HG03432 (cell line): ENCODE measurements around the gene ENPP6.
"Not testable (repeated sequence)": the region's sequence is repeated elsewhere in the genome, so short reads cannot be mapped to it uniquely, and the experiment has no call there.

ENCODE experiments used
- ATAC-seq: cut with Tn5 transposase; IDR thresholded peaks from one replicate; pipeline ENCODE4 v1.9.1; 2021; ENCODE audit warnings: mild to moderate bottlenecking, moderate library complexity; ENCODE audit not compliant: unreplicated experiment

ENPP6 gene

DNA sequence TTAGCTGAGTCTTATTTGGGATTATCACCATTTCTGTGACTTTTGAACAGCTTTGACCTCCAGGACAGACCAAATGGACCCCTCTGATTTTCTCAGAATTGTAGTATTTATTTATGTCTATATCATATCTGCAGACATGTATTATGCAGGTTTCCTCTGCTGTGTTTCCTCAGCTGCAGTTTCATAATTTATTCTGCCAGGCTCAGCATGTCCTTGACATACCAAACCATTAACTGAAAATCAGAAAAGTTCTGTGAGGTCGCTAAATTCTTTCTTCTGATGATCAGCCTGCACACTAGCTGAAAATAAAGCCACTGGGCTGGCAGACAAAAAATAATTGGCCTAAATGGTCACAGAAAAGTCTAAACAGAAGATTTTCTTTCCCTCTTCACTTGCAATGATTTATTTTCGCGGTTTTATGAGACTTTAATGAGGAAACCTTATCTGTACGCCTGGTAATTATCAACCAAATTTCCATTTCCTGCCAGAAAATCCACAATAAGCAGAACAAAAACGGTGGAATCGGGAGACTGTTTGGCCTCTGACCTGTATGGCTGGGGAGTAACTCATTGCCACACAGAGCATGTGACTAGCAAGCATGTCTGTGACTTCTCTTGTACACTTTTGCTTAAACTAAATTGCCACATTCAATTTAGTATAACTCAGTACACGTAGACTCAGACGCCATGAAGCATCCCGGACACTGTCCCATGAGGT is 150.9 kb downstream of the ENPP6 start:
- ATAC-seq, result no peak

GRCh38 chr4:184064877-184065276 is 152.8 kb downstream of the ENPP6 start:
- ATAC-seq, result no peak

- no peak for ATAC-seq
Measured at GRCh38 chr4:184062769-184063168, 154.9 kb downstream of the ENPP6 start.

DNA sequence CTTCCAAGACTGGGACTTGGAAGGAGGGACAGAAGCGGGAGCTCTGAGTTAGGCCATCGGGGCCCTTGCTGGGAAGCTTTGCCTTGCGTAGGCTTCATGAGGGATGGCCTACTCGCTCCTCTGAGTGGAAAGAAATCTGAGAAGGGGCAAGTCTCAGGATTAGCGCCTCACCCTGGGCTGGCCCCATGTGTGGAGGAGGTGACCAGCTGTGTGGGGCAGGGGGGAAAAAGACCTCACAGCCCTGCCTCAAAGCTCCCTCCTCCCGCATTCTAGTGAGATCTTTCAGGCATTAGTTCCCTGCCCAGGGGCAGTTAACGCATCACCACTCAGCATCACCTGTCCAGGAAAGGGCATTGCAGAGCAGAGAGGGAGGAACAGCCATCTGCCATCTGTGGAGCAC is 156.1 kb downstream of the ENPP6 start:
- ATAC-seq, result no peak

GRCh38 chr4:184059099-184059498 is 158.6 kb downstream of the ENPP6 start:
- no peak for ATAC-seq

- no peak for ATAC-seq
Measured at GRCh38 chr4:184058026-184058425, 159.6 kb downstream of the ENPP6 start.

DNA sequence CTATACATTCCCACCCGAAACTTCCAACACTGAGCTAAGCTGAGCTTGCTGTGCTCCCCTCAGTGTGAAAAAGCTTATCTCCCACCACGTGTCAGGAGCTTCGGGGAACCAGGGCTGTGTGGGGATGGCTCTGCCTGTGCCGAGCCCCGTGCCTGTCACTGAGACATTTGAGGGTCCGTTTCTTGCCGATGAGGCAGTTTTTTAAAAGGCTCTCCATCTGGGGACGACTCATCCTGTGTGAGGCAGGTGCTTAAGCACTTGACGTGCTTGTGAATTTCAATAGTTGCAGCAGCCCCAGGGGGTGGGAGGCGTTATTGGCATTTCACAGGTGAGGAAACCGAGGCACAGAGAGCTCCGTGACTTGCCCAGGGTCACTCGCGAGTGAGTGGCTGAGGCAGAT is 160.8 kb downstream of the ENPP6 start:
- ATAC-seq, result no peak

DNA sequence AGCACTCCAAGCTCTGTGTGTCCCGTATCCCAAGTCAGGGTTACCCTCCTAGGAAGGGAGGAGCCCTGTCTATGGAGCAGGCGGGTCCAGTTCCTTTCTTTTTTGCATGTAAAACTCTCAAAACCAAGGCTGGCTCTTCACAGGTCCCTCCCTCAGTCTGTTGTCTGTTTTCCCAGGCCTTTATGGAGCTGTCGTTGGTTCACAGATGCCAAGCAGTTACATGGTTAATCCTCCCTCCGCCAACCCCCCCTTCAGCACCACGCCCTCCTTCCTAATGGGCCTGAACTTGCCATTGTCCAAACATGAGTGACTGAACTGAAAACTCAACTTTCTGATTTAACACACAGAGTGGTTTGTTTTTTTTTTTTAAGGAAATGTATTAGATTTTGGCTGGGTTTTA is 164.2 kb downstream of the ENPP6 start:
- ATAC-seq, result no peak

DNA sequence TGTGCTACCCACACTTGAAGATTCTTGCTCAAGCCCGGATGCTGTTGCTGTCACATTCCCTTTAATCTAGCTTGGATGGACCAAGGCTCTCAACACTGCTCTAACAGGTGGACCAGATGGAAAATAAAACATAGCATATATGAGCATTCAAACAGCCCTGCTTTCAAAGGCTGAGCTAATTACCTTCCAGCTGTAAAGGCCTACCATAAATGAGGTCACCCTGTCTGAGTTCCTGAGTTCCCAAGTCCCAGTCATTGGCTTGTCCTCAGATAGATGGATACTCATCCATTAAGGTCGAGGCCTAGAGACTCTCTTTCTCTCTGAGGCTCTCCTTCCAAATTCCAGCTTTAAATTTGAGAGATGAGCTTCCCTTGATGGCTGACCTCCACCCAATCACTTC is 165.1 kb downstream of the ENPP6 start:
- ATAC-seq, result no peak

DNA sequence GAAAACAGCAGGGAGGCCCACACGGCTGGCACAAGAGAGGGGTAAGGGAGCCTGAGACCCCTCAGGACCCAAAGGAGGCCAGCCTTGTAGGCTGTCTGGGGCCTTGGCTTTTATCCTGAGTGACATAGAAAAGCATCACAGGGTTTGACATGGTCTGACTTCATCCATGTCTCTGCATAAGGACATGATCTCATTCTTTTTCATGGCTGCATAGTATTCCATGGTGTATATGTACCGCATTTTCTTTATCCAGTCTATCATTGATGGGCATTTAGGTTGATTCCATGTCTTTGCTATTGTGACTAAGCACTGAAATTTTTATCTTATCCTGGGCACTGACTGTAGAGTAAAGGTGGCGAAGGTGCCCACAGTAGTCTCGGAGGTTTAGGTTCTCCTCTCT is 166.4 kb downstream of the ENPP6 start:
- not testable (repeated sequence) for ATAC-seq

- no peak for ATAC-seq
Measured at GRCh38 chr4:184046148-184046547, 171.5 kb downstream of the ENPP6 start.

GRCh38 chr4:184041156-184041555 is 176.5 kb downstream of the ENPP6 start:
- ATAC-seq, result no peak

DNA sequence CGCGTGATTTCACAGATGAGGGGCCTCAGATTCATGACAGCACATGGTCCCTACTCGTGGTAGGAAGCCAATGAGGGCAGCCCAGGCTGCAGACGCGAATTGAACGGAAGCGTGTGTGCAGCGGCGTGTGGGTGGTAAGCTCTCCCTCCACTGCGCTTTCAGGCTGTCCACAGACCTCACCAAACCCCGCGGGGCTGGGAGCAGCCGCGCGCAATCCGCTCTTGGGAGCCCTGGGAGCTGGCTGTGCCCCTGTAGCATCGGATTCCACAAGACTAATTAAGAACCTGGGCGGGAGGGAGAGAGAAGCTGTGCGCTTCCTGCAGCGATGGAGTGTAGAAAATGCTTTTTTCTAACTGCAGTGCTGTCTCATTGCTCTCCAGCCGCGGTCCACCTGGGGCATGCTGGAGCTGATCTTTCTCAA is 177.7 kb downstream of the ENPP6 start:
- no peak for ATAC-seq
